HepG2 (cell line): ENCODE data around the gene TMEM187. TPM values are rescaled to one million over a fixed set of nuclear protein-coding genes. Genes with fewer than 3 reads are reported as not detected.
A peak's percentile ranks its signal among the peaks of the same experiment; 100 is the strongest.

Source experiments
- DMTF1 ChIP-seq: sonication (generic); formaldehyde crosslinking; IDR thresholded peaks from 2 replicates; pipeline ENCODE4 v1.4.0; 2020; ENCODE audit warnings: mild to moderate bottlenecking, missing genetic modification reagents
- HNRNPL ChIP-seq: fragments of 200-400 bp; formaldehyde crosslinking; IDR thresholded peaks from 2 replicates; pipeline ENCODE4 v1.6.1; 2017; ENCODE audit warnings: mild to moderate bottlenecking, low read depth, low read length
- KDM2A ChIP-seq: sonication (generic); formaldehyde crosslinking; IDR thresholded peaks from 2 replicates; pipeline ENCODE4 v1.4.0; 2020; ENCODE audit warnings: low read depth, missing genetic modification reagents, borderline replicate concordance
- MYC ChIP-seq: sonication (generic); formaldehyde crosslinking; IDR thresholded peaks from 2 replicates; pipeline ENCODE4 v1.9.0; 2021; ENCODE audit warnings: missing genetic modification reagents, borderline replicate concordance
- PBX3 ChIP-seq: sonication (generic); formaldehyde crosslinking; IDR thresholded peaks from 2 replicates; pipeline ENCODE4 v1.8.1; 2023; ENCODE audit warnings: missing genetic modification reagents, inconsistent platforms, borderline replicate concordance
- RBFOX2 ChIP-seq: fragments of 200-400 bp; formaldehyde crosslinking; IDR thresholded peaks from 2 replicates; pipeline ENCODE4 v1.6.1; 2017; ENCODE audit warnings: low read depth, mild to moderate bottlenecking, low read length
- SAP130 ChIP-seq: IDR thresholded peaks from 2 replicates; pipeline ENCODE4 v1.6.1; 2016; ENCODE audit warnings: low read depth
- TFAP4 ChIP-seq: sonication (generic); IDR thresholded peaks from 2 replicates; pipeline ENCODE4 v1.6.1; 2016; ENCODE audit warnings: low read depth, borderline replicate concordance
- YEATS4 ChIP-seq: sonication (generic); formaldehyde crosslinking; IDR thresholded peaks from 2 replicates; pipeline ENCODE4 v1.4.0; 2020; ENCODE audit warnings: missing genetic modification reagents, borderline replicate concordance
- ZBTB2 ChIP-seq: sonication (generic); formaldehyde crosslinking; IDR thresholded peaks from 2 replicates; pipeline ENCODE4 v1.8.0; 2022; ENCODE audit warnings: low read depth, missing genetic modification reagents
- ZBTB20 ChIP-seq: sonication (generic); formaldehyde crosslinking; IDR thresholded peaks from 2 replicates; pipeline ENCODE4 v1.8.1; 2023; ENCODE audit warnings: missing genetic modification reagents, low read depth, mild to moderate bottlenecking, borderline replicate concordance
- ZBTB34 ChIP-seq: sonication (generic); formaldehyde crosslinking; IDR thresholded peaks from 2 replicates; pipeline ENCODE4 v1.8.0; 2022; ENCODE audit warnings: mild to moderate bottlenecking, missing genetic modification reagents
- ZNF687 ChIP-seq: sonication (generic); formaldehyde crosslinking; IDR thresholded peaks from 2 replicates; pipeline ENCODE4 v1.5.1; 2020; ENCODE audit warnings: mild to moderate bottlenecking, missing genetic modification reagents, moderate library complexity
- polyA plus RNA-seq, 8 experiments: library from polyadenylated mRNA; depleted of rRNA in 3 of 8; stranded (reverse) in 7 of 8; unstranded in 1 of 8; fragments of >200 nt; fragmentation: Illumina TruSeq in 4 of 8; extraction: Trizol in 4 of 8; gene quantifications; 2 replicates each; pipeline versions ENCODE4 v1.2.1 to v1.2.3, GENCODE V29; 2011 to 2016; ENCODE audit warnings: low read depth in 4 of 8, missing spikeins in 1 of 8, mixed read lengths in 1 of 8; ENCODE audit not compliant: insufficient read depth in 1 of 8
- total RNA-seq, 5 experiments: library from RNA; depleted of rRNA; stranded (reverse); fragments of >200 nt; fragmentation: Illumina TruSeq; extraction: Trizol; gene quantifications; 2 replicates each; pipeline ENCODE4 v1.2.3, GENCODE V29; 2016; ENCODE audit warnings: low read depth in 1 of 5

The TMEM187 gene
- total and polyA plus RNA-seq, 2 of the 13 experiments (the other 11 are each of a cell fraction or from before 2014, with no cell fraction given), result 2.2 to 6.2 TPM

GRCh38 chrX:154019633-154020528 is 47.3 kb downstream of the TMEM187 start, which contains the start of gene IRAK1 (continued):
- TF ChIP-seq KDM2A (CRISPR knock-in tag), result peak; percentile 60; the same call in 1 of the 2 replicates
- TF ChIP-seq DMTF1, result no peak
- no peak for TF ChIP-seq PBX3
- peak; percentile 37; the same call in 1 of the 2 replicates for TF ChIP-seq RBFOX2
- peak; percentile 9; the same call in 1 of the 2 replicates for TF ChIP-seq ZNF687
- 0 out of 2 replicates have a peak, but pooled peaks have one; percentile 24 for TF ChIP-seq HNRNPL
- TF ChIP-seq YEATS4 (CRISPR knock-in tag), result peak; percentile 49; the same call in 1 of the 2 replicates
- TF ChIP-seq ZBTB34 (CRISPR knock-in tag), result no peak
- 0 out of 2 replicates have a peak, but pooled peaks have one; percentile 14 for TF ChIP-seq MYC (CRISPR knock-in tag)
- TF ChIP-seq SAP130 (CRISPR knock-in tag), result peak; percentile 20; the same call in 1 of the 2 replicates
- TF ChIP-seq ZBTB20, result no peak
- TF ChIP-seq ZBTB2 (CRISPR knock-in tag), result peak; percentile 47
- TF ChIP-seq TFAP4, result no peak
